ENCODE measurements around the gene C1orf122. TPM values are rescaled to one million over a fixed set of nuclear protein-coding genes. Genes with fewer than 3 reads are reported as not detected.
A peak's percentile ranks its signal among the peaks of the same experiment; 100 is the strongest.

The C1orf122 gene
- total and polyA plus RNA-seq, 2 of the 13 experiments (the other 11 are each of a cell fraction or from before 2014, with no cell fraction given) = 18.7 to 40.6 TPM

GRCh38 chr1:37793773-37794371 lies 13.7 kb upstream of the C1orf122 start, which contains the start of gene MANEAL (continued):
- TF ChIP-seq ZNF18 (CRISPR knock-in tag; IDR thresholded peaks at IDR 0.05; ENCODE audit: insufficient replicate concordance) (no peak), KAT2B (IDR thresholded peaks at IDR 0.05; ENCODE audit: borderline replicate concordance, low read depth, low read length) (no peak), PRMT3 (CRISPR knock-in tag; IDR thresholded peaks at IDR 0.05; ENCODE audit: borderline replicate concordance, low read depth) (no peak), HMGXB4 (CRISPR knock-in tag; IDR thresholded peaks at IDR 0.05; ENCODE audit: borderline replicate concordance in 1 of 2, low read depth in 1 of 2) (no peak), MATR3 (CRISPR knock-in tag; IDR thresholded peaks at IDR 0.05) (no peak), SNAI1 (CRISPR knock-in tag; IDR thresholded peaks at IDR 0.05; ENCODE audit: borderline replicate concordance) (no peak), SATB2 (CRISPR knock-in tag; IDR thresholded peaks at IDR 0.05) (no peak), PCBP2 (optimal IDR thresholded peaks at IDR 0.05; ENCODE audit: low read depth, low read length, poor library complexity, severe bottlenecking) (no peak), NCOR1 (IDR thresholded peaks at IDR 0.05; ENCODE audit: borderline replicate concordance, low read length) (no peak), CTCF (CRISPR knock-in tag; IDR thresholded peaks at IDR 0.05) (no peak), HNF1A (IDR thresholded peaks at IDR 0.05; ENCODE audit: low read depth) (no peak), HNF1A (CRISPR knock-in tag; IDR thresholded peaks at IDR 0.05; ENCODE audit: borderline replicate concordance) (no peak), ARHGAP35 (CRISPR knock-in tag; IDR thresholded peaks at IDR 0.05; ENCODE audit: borderline replicate concordance) (no peak), FOXA1 (IDR thresholded peaks at IDR 0.05) (no peak), FOXA1 (CRISPR knock-in tag; IDR thresholded peaks at IDR 0.05) (no peak), BCL6 (CRISPR knock-in tag; IDR thresholded peaks at IDR 0.05) (no peak), MED13 (CRISPR knock-in tag; IDR thresholded peaks at IDR 0.05) (0 out of 2 replicates have a peak, but pooled peaks have one; percentile 32), KLF6 (CRISPR knock-in tag; IDR thresholded peaks at IDR 0.05) (0 out of 2 replicates have a peak, but pooled peaks have one; percentile 1), GTF3A (CRISPR knock-in tag; conservative IDR thresholded peaks at IDR 0.05) (no peak), ZNF468 (CRISPR knock-in tag; IDR thresholded peaks at IDR 0.05) (no peak), ZSCAN29 (CRISPR knock-in tag; conservative IDR thresholded peaks at IDR 0.05) (no peak)
